Measurements from ENCODE around the gene DMRTC2.
A peak's percentile ranks its signal among the peaks of the same experiment; 100 is the strongest.

Gene DMRTC2

DNA sequence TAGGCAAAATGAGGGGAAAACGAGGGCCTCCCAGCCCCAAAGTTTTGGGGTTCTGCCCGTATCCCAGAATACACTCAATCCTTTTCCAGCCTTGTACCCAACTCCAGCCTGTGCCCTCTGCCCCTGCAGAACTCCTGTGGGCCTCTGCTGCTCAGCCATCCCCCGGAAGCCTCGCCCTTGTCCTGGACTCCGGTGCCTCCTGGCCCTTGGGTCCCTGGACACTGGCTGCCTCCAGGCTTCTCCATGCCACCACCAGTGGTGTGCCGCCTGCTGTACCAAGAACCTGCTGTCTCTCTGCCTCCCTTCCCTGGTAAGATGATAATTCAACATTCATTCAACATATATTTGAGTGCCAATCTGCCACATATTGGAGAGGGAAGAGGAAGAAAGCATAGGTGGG lies 3.8 kb downstream of the DMRTC2 start:
- no peak for DNase-seq

- no peak for DNase-seq
Measured at GRCh38 chr19:41849067-41849466, 4.2 kb downstream of the DMRTC2 start.

GRCh38 chr19:41850381-41850780 lies 5.5 kb downstream of the DMRTC2 start:
- DNase-seq = no peak

- DNase-seq = no peak
Measured at GRCh38 chr19:41851456-41851855, 6.6 kb downstream of the DMRTC2 start.

- no peak for DNase-seq
Measured at GRCh38 chr19:41853344-41853743, 8.5 kb downstream of the DMRTC2 start.

DNA sequence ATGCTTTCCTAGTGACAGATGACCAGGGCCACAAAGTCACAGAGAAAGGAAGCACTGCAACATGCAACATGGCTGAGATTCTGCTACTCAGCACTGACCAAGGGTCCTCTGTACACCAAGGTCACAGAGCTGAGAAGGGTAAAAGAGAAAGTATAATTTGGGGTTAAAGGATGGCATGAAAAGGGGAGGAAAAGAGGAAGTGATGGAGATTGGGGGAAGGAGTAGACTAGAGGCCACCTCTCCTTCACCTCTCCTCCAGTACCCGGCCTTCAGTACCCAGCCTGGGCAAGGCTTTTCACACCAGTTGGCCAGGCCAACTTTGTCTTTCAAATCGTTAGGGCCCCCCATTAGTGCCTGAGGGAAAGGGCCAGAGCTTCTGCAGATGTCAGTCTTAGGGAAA lies 8.9 kb downstream of the DMRTC2 start:
- no peak for DNase-seq

- DNase-seq = no peak
Measured at GRCh38 chr19:41859213-41859617, 14.4 kb downstream of the DMRTC2 start.

DNA sequence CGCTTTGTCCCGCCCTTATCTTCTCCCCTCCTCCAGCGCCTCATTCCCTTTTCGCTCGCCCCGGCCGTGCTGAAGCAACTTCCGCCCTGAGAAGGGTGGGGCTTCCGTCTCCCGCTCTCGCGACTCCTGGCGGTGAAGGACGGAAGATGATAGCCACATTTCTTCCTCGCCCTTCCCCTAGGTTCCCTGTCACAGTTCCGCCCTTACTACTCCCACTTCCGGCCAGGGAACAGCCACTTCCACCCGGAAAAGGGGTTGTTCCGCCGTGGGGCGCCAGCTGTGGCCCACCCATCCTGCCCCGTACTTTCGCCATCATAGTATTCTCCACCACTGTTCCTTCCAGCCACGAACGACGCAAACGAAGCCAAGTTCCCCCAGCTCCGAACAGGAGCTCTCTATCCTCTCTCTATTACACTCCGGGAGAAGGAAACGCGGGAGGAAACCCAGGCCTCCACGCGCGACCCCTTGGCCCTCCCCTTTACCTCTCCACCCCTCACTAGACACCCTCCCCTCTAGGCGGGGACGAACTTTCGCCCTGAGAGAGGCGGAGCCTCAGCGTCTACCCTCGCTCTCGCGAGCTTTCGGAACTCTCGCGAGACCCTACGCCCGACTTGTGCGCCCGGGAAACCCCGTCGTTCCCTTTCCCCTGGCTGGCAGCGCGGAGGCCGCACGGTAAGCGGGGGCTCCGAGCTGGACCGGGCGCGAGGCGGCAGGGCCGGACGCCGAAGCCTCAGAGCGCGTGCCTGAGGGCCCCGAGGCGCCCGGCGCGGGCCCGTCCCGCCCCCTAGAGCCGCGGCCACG lies 15.0 kb downstream of the DMRTC2 start, which contains the start of gene RPS19:
Gene RPS19, plus strand, starts transcription at position 638 of the 801 bp plus-strand sequence. CDS start 520 bp downstream, outside the sequence.
- DNase-seq = peak; percentile 90

DNA sequence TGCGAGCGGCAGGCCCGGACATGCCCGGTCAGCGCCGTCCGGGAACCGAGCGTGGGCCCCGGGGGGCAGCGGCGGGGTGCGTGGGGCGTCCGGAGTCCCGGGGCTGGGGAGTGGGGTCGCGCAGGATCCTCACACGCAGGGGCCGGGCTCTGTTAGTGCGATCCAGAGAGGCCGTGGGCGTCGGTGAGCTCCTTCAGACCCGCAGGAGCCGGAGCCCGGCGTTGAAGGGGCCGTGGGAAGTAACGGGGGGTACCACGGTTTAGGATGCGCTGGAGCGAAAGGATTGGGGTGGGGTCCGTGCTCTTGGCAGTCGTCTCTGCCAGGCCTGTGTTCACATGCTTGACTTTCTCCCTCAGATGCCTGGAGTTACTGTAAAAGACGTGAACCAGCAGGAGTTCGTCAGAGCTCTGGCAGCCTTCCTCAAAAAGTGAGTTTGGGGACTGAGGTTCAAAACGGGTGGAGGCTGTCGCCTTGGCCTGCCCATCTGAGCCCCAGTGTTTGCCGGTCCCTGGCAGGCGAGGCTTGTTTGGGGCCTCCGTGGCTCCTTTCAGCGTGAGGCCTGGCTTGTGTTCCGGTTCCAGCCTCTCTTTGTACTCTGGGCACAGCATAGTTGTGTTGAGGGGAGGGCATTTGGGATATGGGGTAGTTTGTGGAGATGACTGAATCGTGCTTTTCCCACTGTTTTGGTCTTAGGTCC lies 15.7 kb downstream of the DMRTC2 start:
- no peak for DNase-seq

DNA sequence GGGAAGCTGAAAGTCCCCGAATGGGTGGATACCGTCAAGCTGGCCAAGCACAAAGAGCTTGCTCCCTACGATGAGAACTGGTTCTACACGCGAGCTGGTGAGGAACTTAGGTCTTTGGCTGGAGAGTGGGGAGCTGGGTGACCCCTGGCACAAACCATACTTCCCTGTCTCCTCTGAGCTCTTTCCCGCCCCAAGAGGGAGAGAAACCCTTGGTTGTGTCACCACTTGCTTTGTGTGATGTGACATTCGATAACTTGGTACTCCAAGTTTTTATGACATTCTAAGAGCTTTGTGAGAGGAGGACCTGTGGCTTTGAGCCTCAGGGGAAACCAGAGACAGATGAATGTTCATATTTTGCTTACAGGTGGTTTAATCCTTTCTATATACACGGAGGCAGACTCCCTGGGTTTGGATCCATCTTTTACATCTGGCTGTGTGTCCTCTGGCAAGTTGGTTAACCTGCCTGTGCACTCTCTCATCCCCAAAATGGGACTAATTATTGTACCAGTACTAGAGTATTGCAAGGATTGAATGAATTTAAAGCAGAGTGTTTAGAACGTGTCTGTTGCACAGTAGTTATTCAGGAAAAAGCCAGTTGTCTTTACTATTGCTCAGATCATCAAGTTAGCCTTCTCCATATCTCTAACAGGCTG lies 16.4 kb downstream of the DMRTC2 start:
- no peak for DNase-seq

DNA sequence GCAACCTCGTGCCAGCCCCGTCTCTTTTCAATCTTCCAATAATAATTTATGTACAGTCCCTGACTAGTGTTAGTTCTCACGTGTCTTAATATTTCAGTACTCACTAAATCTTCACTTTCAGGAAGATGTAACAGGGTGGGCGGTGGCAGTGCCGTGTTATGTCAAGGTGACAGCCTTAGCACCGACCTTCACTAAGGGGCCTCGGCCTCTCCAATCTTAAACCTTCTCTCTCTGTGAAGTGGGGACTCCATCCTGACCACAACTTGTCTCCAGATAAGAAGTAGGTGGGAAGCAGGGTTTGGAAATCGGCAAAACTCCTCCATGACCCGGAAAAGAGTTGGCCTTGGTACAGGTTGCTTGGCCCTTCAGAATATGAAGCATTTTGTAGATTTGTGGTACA lies 17.0 kb downstream of the DMRTC2 start:
- DNase-seq = no peak

GRCh38 chr19:41862445-41862986 lies 17.7 kb downstream of the DMRTC2 start:
- no peak for DNase-seq

- no peak for DNase-seq
Measured at GRCh38 chr19:41863209-41863931, 18.5 kb downstream of the DMRTC2 start.

GRCh38 chr19:41864374-41864773 lies 19.5 kb downstream of the DMRTC2 start:
- no peak for DNase-seq

DNA sequence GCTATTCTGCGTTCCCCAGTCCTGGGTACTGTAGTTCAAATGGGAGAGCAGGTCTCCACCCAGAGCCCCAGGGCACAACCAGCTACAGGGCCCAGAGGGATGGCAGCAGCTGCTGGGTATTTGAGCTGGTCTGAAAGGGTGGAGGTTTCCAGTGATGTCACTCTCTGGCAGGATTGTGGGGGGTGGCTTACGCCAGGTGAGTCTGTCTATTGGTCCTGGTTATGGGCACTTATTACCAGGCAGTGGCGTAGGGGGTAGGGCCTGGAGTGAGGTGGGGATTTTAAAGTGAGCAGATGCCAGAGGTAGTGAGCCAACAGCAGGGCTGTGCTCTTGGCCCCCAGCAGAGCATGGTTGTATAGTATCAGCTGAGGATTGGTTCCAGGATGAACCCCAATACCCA lies 21.4 kb downstream of the DMRTC2 start:
- DNase-seq = no peak

DNA sequence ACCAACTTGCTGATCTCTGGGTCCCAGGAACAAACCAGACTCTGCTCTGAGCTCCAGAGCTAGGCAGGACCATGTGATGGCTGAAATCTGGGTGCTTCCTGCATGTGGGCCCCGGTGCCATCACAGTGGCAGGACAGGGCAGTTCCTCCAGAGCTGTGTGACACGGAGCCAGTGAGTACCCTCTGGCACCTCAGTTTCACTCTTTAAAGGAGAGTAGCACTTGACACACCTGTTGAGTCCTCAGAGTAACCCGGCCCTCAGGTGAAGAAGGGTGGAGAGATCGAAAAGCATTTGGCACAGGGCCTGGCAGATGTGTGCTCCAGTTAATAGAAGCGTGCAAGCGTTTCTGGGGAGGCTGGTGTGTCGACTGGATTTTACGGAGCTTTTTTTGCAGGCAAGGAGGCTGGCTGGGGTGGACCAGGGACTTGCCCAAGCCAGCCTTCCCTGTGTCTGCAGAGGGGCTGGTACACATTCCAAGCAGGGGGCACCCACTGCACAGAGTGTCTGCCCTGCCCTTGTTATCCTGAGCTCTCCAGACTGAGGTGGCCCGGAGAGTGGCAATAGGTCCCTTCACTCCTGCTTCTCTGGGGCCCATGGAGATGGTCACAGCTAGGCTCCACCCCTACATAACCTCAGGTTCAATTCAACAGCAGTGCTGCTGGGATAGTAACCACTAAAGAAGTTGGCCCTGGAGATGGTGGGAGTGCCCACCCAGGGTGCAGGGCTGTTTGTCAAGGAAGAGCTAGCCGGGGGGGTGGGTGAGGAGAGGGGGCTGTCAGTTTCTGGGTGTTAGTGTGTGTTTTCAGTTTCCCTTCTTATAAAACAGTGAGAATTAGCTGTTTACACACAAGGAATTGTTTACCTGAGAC lies 23.5 kb downstream of the DMRTC2 start:
- no peak for DNase-seq

DNA sequence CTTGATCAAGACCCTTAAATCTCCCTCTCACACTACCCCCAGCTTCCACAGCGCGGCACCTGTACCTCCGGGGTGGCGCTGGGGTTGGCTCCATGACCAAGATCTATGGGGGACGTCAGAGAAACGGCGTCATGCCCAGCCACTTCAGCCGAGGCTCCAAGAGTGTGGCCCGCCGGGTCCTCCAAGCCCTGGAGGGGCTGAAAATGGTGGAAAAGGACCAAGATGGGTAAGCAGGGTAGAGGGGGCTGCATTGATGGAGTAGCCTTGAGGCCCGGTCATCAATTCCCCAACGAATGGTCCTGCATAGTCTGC lies 24.1 kb downstream of the DMRTC2 start:
- no peak for DNase-seq

DNA sequence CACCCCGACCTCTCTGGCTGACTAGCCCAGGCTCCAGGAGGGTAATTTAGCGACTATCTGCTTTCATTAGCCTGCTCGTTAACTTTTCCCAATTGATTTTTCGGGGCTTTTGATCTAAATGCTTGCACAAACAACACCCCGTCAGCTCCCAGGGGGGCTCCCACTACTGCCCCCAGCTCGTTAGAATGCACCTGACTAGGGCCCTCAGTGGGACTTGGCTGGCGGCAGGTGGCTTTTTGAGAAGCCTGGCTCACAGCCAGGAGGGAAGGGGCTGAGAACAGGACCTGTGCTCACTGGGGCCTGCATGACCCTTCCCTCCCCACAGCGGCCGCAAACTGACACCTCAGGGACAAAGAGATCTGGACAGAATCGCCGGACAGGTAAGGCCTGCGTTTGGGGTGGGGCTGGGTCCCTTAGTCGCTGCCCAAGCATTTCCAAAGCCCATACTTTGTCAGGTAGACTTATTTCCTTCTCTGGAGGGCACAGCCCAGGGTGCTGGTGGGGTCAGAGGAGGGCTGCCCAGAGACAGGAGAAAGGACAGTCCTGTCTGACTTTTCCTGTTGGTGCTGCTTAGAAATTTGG lies 24.6 kb downstream of the DMRTC2 start:
- no peak for DNase-seq

DNA sequence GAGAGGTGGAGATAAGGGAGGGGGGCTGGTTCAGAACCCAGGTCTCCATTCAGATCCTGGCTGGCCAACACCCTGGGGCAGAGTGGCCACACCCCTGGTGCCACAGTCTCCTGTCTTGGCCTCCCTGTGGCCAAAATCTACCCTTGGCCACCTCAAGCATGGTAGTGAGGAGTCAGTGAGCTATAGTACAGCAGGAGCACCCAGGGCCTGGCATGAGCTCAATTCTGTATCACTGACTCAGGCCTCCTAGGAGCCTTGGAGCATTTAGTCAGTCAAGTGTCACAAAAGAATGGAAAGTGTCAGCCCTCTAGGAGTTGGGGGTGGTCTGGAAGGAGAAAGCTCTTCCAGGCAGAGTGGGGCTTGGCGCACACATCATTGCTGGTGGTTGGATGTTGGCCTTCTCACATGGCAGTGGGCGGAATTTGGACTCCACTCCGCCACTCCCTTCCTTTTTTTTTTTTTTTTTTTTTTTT lies 25.6 kb downstream of the DMRTC2 start:
- DNase-seq = no peak

- no peak for DNase-seq
Measured at GRCh38 chr19:41871573-41872383, 26.9 kb downstream of the DMRTC2 start.

GRCh38 chr19:41872384-41872774 lies 27.5 kb downstream of the DMRTC2 start:
- DNase-seq = no peak

Data from SHP77 treated with DMSO at 0.1 percent for 48 hours (cell line).